Myocyte (in vitro differentiated cells): Measurements from ENCODE around the gene FOXN3. TPM values are rescaled to one million over a fixed set of nuclear protein-coding genes. Genes with fewer than 3 reads are reported as not detected.
"Not testable (repeated sequence)": the region's sequence is repeated elsewhere in the genome, so short reads cannot be mapped to it uniquely, and the experiment has no call there.

Source experiments
- DNase-seq: peaks from one replicate; pipeline ENCODE4 v3.0.0-alpha.2; 2012; ENCODE audit warnings: low read depth
- total RNA-seq: library from RNA; depleted of rRNA; stranded (reverse); fragments of >200 nt; gene quantifications from 2 replicates; pipeline ENCODE4 v1.2.3, GENCODE V29; 2014

Gene FOXN3
- total RNA-seq, 1 donor from 2014 or later: 27.5 TPM

- DNase-seq: no peak
These were observed 211.8 kb downstream of the FOXN3 start for GRCh38 chr14:89205137-89205740.

- peak; percentile 41 for DNase-seq
These were observed 214.4 kb downstream of the FOXN3 start for GRCh38 chr14:89202413-89203190.

GRCh38 chr14:89201645-89202044 lies 215.4 kb downstream of the FOXN3 start:
- DNase-seq: peak; percentile 26

DNA sequence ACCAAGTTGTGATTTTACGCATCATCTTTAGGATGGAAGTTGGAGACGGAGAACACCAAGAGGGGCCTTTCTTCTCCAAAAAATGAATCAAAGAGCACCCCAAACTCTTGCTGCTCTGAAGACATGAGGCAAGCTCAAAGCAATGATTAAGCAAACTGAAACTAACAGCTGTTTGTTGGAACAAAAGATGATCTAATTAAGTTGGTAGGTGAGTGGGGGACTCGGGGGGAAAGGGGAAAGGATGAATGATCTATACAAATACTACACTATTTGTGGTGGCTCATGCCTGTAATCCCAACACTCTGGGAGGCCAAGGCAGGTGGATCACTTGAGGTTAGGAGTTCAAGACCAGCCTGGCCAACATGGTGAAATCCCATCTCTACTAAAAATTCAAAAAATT lies 217.7 kb downstream of the FOXN3 start:
- not testable (repeated sequence) for DNase-seq

- no peak for DNase-seq
These were observed 218.3 kb downstream of the FOXN3 start for GRCh38 chr14:89198544-89199329.

GRCh38 chr14:89197623-89198022 lies 219.4 kb downstream of the FOXN3 start:
- DNase-seq: no peak

- DNase-seq: peak; percentile 91
These were observed 220.5 kb downstream of the FOXN3 start for GRCh38 chr14:89196545-89196944.

DNA sequence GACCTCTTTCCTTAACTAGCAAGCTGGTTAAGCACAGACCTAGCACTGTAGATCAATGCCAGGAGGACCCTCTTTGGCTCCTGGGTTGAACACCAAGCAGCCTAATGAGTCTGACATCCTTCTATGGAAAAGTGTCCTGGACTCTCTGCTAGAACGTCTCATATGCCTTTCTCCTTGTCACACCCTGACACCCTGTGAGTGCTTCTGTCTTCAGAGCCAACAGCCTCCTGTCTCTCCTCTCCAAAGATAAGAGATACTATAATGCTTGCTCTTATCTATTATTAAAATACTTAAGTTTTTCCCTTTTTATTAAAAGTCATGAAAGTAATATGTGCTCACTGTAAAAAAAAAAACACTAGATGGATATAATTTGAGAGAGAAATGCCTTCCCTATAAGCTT lies 222.7 kb downstream of the FOXN3 start:
- no peak for DNase-seq

DNA sequence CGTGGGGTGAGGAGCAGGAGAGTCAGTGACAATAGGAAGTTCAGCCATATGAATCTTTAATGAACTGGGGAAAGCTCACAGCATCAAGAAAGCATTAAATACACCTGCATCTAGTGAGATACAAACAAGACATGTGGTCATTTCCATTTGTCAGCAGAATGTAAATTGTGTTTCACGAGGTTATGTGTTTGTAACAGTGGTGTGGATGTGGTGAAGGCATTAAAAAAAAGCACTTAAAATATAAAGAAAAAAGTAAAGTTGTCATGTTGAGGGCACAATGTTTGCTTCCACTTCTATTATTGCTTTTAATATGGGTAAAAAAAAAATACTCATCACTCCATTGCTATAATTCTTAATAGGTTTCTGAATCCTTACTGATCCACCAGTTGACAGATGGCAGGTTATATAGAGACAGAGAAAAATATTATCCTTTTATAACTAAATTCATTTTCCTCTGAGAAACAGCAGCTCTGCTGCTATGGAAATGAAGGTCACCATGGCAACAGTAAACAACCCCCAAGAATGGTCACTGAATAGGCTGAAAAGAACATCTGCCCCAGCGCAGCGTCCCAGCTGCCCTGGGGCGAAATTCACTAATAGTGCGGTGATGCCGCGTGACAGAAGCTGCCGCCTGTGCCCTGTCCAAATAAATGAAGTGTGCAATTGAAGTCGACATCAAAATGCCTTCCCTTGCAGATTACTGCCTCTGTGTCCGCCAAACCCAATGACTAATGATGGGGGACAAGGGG lies 226.1 kb downstream of the FOXN3 start:
- no peak for DNase-seq

GRCh38 chr14:89188492-89188891 lies 228.5 kb downstream of the FOXN3 start:
- DNase-seq: no peak

DNA sequence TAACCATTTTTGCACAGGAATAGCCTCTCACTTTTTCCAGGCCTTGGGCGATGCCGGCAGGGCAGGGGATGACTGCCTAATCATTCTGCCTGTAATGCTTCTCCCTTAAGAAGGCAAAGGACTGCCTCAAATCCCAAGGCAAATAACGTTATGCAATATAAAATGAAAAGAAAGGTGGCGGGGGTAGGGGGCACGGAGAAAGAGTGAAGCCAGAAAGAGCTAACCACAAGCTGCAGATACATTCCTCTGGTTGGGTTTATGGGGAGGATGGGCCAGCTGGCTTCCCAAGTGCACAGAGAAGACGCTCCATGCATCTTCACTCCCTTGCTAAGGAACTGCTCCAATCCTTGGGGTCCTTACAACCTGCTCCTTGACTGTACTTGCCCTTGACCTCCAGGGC lies 229.5 kb downstream of the FOXN3 start:
- DNase-seq: no peak

DNA sequence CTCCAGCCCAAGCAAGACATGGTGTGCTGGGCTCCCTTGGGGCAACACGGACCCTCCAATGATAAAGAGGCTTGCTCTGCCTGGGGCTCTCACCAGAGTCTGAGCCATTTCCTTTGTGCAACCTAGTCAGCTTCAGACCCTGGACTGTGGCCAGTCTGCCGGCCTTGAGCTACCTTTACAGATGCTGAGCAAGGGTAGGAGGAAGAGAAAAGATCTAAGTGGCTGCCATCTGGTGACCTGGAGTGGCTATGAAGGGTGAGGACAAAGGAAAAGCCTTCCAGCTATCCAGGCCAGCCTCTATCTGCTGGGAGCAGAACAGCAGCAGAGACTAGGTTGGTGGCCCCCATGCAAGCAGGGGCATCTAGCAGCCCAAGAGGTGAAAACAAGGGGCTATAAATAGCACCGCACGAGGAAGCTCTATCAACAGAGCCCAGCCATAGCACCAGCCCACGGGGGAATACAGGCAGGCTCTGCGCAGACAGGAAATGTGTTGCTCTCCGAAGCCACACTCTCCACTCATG lies 230.1 kb downstream of the FOXN3 start:
- DNase-seq: no peak

- DNase-seq: peak; percentile 48
These were observed 230.8 kb downstream of the FOXN3 start for GRCh38 chr14:89185919-89186855.

DNA sequence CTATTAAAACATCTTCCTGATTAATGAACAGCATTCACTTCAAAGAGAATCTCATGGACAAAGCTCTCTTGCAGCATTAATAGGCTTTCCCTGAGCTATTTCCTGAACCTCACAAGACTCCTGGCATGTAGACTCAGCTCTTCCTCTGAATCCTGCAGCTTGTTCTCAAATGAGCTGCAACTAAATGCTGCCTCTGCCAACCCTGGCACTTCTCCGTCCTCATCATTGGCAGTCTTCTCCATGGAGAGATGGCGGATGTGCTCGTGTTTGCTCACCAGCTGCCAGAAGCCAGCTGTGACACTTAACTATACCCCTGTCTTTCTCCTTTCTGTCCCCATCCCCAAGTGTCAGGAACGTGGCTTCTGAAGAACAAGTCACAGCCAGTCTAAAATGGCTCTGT lies 232.1 kb downstream of the FOXN3 start:
- no peak for DNase-seq

GRCh38 chr14:89182326-89182725 lies 234.7 kb downstream of the FOXN3 start:
- DNase-seq: no peak

DNA sequence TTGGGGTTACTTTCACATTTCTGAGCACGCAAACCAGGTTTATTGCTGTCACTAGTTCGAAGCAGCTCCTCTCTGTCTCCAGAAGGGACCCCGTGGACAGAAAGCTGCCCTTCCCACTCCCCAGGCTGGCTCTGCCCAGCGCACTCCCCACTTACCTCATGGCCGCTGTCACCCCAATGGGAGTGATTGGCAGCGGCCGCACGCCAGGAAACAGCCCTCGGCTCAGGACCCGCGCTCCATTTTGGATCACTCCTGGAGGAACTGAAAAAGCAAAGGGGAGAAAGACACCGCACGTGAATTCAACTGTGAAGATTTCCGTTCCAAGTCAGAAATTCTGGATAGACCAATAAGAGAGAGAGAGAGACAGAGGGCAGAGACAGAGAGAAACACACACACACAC lies 236.5 kb downstream of the FOXN3 start:
- no peak for DNase-seq

- DNase-seq: peak; percentile 47
These were observed 237.1 kb downstream of the FOXN3 start for GRCh38 chr14:89179891-89180404.

- no peak for DNase-seq
These were observed 238.1 kb downstream of the FOXN3 start for GRCh38 chr14:89178800-89179535.

- no peak for DNase-seq
These were observed 238.7 kb downstream of the FOXN3 start for GRCh38 chr14:89178376-89178775.
